Fibroblast of lung (primary cell): ENCODE data around the gene CTU1. TPM values are rescaled to one million over a fixed set of nuclear protein-coding genes. Genes with fewer than 3 reads are reported as not detected.

Experiments used
- DNase-seq, 2 donors: peaks; one replicate each; pipeline versions ENCODE4 v3.0.0 to v3.0.0-alpha.2; 2010; ENCODE audit warnings: low read depth in 2 of 2
- H2AFZ ChIP-seq: 2 replicates; pipeline ENCODE4 v1.5.1; 2012; ENCODE audit warnings: low read length, control low read depth, inconsistent platforms
- H3K27ac ChIP-seq: 2 replicates; pipeline ENCODE4 v1.5.1; 2011; ENCODE audit warnings: low read length, control low read depth; ENCODE audit not compliant: insufficient read depth
- H3K27me3 ChIP-seq: 2 replicates; pipeline ENCODE4 v1.5.1; 2011; ENCODE audit warnings: mild to moderate bottlenecking, low read length; ENCODE audit not compliant: control insufficient read depth, insufficient read depth
- H3K36me3 ChIP-seq: 2 replicates; pipeline ENCODE4 v1.5.1; 2011; ENCODE audit warnings: low read length; ENCODE audit not compliant: control insufficient read depth, insufficient read depth
- H3K4me1 ChIP-seq: 2 replicates; pipeline ENCODE4 v1.5.1; 2011; ENCODE audit warnings: low read length; ENCODE audit not compliant: control insufficient read depth, insufficient read depth; ENCODE audit errors: extremely low read depth
- H3K4me2 ChIP-seq: 2 replicates; pipeline ENCODE4 v1.5.1; 2011; ENCODE audit warnings: low read length, control low read depth; ENCODE audit not compliant: insufficient read depth; ENCODE audit errors: extremely low read depth
- H3K4me3 ChIP-seq, 4 experiments: fragments of 200-600 bp in 1 of 4; sonication (generic) in 1 of 4; replicated peaks in 1 of 4; 2 replicates each; pipeline ENCODE4 v1.5.1; 2011 to 2016; ENCODE audit warnings: low read length in 4 of 4, low read depth in 3 of 4, mild to moderate bottlenecking in 3 of 4, control low read depth in 2 of 4, inconsistent platforms in 1 of 4, mixed read lengths in 1 of 4; ENCODE audit not compliant: insufficient read depth in 1 of 4; ENCODE audit errors: control extremely low read depth in 1 of 4
- H3K79me2 ChIP-seq: 2 replicates; pipeline ENCODE4 v1.5.1; 2012; ENCODE audit warnings: mild to moderate bottlenecking, low read length, inconsistent platforms; ENCODE audit not compliant: control insufficient read depth, insufficient read depth
- H3K9ac ChIP-seq: 2 replicates; pipeline ENCODE4 v1.5.1; 2011; ENCODE audit warnings: mild to moderate bottlenecking, low read length, control low read depth; ENCODE audit not compliant: insufficient read depth
- H3K9me3 ChIP-seq: 2 replicates; pipeline ENCODE4 v1.5.1; 2012; ENCODE audit warnings: low read depth, low read length; ENCODE audit not compliant: control insufficient read depth, insufficient read depth
- H4K20me1 ChIP-seq: 2 replicates; pipeline ENCODE4 v1.5.1; 2011; ENCODE audit warnings: low read length; ENCODE audit not compliant: control insufficient read depth, insufficient read depth; ENCODE audit errors: extremely low read depth
- EZH2 ChIP-seq: IDR thresholded peaks from 2 replicates; pipeline ENCODE4 v1.5.1; 2012; ENCODE audit warnings: low read length, control low read depth, mild to moderate bottlenecking; ENCODE audit errors: missing control alignments
- polyA plus RNA-seq, 2 donors: library from polyadenylated mRNA; depleted of rRNA in 1 of 2; stranded (reverse) in 1 of 2; unstranded in 1 of 2; fragments of >200 nt; gene quantifications; 2 replicates each; pipeline ENCODE4 v1.2.1, GENCODE V29; 2011 to 2012; ENCODE audit warnings: missing spikeins in 1 of 2
- total RNA-seq: library from RNA; depleted of rRNA; stranded (reverse); fragments of >200 nt; gene quantifications from 2 replicates; pipeline ENCODE4 v1.2.1, GENCODE V29; 2014
- TF ChIP-seq, protein P1 (sequence below), 2 donors: IDR thresholded peaks in 1 of 2; conservative IDR thresholded peaks in 1 of 2; 1 replicate in 1 of 2; 2 replicates in 1 of 2; pipeline ENCODE4 v1.5.1; 2011 to 2012; ENCODE audit warnings: low read length in 2 of 2, control low read depth in 1 of 2, inconsistent platforms in 1 of 2, low read depth in 1 of 2, mild to moderate bottlenecking in 1 of 2

The CTU1 gene
- total and polyA plus RNA-seq, 2 donors (not counting 1 experiment from before 2014, with no cell fraction given): 1.2 to 8.1 TPM

DNA sequence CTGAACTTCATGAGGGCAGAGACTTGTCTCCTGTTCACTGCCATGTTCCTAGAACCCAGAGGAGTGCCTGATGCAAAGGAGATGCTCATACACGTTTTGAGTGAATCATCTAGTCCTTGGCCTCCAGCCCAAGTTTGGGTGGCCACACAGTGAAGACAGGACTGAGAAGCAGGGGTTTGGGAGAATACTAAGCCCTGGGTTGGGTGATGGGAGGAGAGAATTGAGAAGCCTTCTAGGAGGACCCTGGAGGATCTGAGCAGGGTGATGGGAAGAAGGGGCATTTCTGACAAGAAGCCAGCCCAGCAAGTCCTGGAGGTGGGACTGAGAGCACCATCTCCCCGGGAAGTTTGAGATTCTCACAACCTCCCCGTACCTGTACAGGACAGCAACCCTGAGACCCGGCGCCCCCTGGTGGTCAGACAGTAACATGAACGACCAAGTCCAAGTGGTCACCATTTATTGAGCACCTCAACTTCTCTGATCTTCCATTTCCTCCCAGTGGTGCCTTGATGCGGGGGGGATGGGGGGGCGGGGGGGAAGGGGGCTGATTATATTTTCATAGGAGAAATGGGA, 11.0 kb downstream of the CTU1 start:
- H3K4me3 ChIP-seq: no peak overlapping the region
- H3K36me3 ChIP-seq: no peaks in the 10 kb centered on the region
- H3K4me1 ChIP-seq: no peaks in the 10 kb centered on the region
- H4K20me1 ChIP-seq: no peaks in the 10 kb centered on the region
- H3K79me2 ChIP-seq: no peaks in the 10 kb centered on the region
- no peak overlapping the region for H2AFZ ChIP-seq
- H3K27me3 ChIP-seq: no peaks in the 10 kb centered on the region
- TF ChIP-seq, protein P1, sequence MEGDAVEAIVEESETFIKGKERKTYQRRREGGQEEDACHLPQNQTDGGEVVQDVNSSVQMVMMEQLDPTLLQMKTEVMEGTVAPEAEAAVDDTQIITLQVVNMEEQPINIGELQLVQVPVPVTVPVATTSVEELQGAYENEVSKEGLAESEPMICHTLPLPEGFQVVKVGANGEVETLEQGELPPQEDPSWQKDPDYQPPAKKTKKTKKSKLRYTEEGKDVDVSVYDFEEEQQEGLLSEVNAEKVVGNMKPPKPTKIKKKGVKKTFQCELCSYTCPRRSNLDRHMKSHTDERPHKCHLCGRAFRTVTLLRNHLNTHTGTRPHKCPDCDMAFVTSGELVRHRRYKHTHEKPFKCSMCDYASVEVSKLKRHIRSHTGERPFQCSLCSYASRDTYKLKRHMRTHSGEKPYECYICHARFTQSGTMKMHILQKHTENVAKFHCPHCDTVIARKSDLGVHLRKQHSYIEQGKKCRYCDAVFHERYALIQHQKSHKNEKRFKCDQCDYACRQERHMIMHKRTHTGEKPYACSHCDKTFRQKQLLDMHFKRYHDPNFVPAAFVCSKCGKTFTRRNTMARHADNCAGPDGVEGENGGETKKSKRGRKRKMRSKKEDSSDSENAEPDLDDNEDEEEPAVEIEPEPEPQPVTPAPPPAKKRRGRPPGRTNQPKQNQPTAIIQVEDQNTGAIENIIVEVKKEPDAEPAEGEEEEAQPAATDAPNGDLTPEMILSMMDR (conservative IDR thresholded peaks at IDR 0.05 in 1 of 2, IDR thresholded peaks at IDR 0.05 in 1 of 2; ENCODE audit: low read depth in 1 of 2, low read length in 2 of 2): peak; percentile 41 to 65
- TF ChIP-seq EZH2: no peak
- H3K4me2 ChIP-seq: no peak overlapping the region
- H3K9ac ChIP-seq: no peak overlapping the region
- no peak overlapping the region for H3K27ac ChIP-seq
- peak; percentile 38 to 51 for DNase-seq
- H3K9me3 ChIP-seq: no peaks in the 10 kb centered on the region

DNA sequence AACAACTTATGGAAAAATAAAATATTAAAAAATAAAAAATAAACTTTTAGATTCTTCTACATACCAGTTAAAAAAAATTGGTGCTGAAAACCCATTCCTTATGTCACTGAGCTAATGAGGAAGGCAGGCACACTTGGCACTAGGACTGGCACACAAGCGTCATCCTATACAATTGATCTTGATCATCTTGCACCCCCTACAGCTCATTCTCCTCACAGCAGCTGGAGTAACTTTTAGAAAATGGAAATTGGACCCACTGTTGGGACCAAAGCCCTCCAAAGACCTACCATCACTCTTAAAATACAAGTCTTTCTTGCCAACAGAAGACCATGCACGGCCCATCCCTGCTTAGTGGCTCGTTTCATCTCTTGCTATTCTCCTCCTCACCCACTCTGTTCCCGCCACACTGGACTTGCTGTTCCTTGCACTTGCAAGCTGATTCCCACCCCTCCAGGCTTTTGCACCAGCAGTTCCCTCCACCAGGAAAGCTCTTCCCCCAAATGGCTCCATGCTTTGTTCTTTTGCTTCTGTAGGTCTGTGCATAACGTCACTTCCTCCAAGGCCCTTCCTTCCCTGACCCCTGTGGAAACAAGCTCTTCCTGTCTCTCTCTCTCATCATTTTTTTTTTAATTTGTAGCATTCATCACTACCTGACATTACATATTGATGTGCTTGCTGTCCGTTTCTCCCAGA, 11.6 kb downstream of the CTU1 start:
- Histone ChIP-seq H3K4me3 (no peak overlapping the region), H2AFZ (no peak overlapping the region), H3K9me3 (no peaks in the 10 kb centered on the region), H3K9ac (no peak overlapping the region), H4K20me1 (no peaks in the 10 kb centered on the region), H3K36me3 (no peaks in the 10 kb centered on the region), H3K27ac (no peak overlapping the region), H3K4me2 (no peak overlapping the region), H3K79me2 (no peaks in the 10 kb centered on the region), H3K27me3 (no peaks in the 10 kb centered on the region), H3K4me1 (no peaks in the 10 kb centered on the region)
- no peak for DNase-seq
- no peak for TF ChIP-seq EZH2
- TF ChIP-seq, protein P1 (conservative IDR thresholded peaks at IDR 0.05 in 1 of 2, IDR thresholded peaks at IDR 0.05 in 1 of 2; ENCODE audit: low read depth in 1 of 2, low read length in 2 of 2): peak; percentile 13 to 31

DNA sequence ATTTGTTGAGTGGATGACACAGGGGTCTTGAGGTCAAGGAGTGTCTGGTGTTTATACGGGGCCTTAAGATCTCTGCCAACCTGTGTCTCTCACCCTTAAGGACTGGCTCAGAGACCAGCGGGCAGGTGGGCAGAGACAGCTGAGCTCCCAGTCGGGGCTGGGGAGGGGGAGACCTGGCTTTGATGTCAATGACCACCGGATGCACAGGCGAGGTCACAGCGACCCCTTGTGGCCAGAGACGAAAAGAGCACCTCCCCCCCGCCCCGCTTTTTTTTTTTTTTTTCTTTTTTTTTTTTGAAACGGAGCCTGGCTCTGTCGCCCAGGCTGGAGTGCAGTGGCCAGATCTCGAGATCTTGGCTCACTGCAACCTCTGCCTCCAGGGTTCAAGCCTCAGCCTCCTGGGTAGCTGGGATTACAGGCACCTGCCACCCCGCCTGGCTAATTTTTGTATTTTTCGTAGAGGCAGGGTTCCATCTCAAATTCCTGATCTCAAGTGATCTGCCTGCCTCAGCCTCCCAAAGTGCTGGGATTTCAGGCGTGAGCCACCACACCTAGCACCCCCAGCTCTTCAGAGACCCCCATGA, 13.4 kb downstream of the CTU1 start:
- H3K4me1 ChIP-seq: no peaks in the 10 kb centered on the region
- DNase-seq: no peak
- H3K27me3 ChIP-seq: no peaks in the 10 kb centered on the region
- H3K36me3 ChIP-seq: no peaks in the 10 kb centered on the region
- H3K79me2 ChIP-seq: no peaks in the 10 kb centered on the region
- no peak overlapping the region for H3K4me3 ChIP-seq
- no peaks in the 10 kb centered on the region for H3K9me3 ChIP-seq
- H4K20me1 ChIP-seq: no peaks in the 10 kb centered on the region
- H3K9ac ChIP-seq: no peak overlapping the region
- H3K4me2 ChIP-seq: no peak overlapping the region
- no peak overlapping the region for H3K27ac ChIP-seq
- TF ChIP-seq EZH2: no peak
- TF ChIP-seq, protein P1 (conservative IDR thresholded peaks at IDR 0.05 in 1 of 2, IDR thresholded peaks at IDR 0.05 in 1 of 2; ENCODE audit: low read depth in 1 of 2, low read length in 2 of 2): peak; percentile 35 to 59
- no peak overlapping the region for H2AFZ ChIP-seq
